Mesodermal cell (in vitro differentiated cells): Measurements from ENCODE around the gene TOM1.
A peak's percentile ranks its signal among the peaks of the same experiment; 100 is the strongest.

ENCODE experiments used
- H3K27ac ChIP-seq: 2 replicates; pipeline ENCODE4 v1.7.0; 2013; ENCODE audit warnings: mild to moderate bottlenecking, low read depth, low read length, moderate library complexity; ENCODE audit not compliant: severe bottlenecking
- H3K36me3 ChIP-seq: 2 replicates; pipeline ENCODE4 v1.7.1; 2013; ENCODE audit warnings: mild to moderate bottlenecking, low read length, moderate library complexity; ENCODE audit not compliant: control insufficient read depth, insufficient read depth
- H3K4me1 ChIP-seq: one replicate; pipeline ENCODE4 v1.7.1; 2013; ENCODE audit warnings: mild to moderate bottlenecking, low read length; ENCODE audit not compliant: insufficient read depth, control insufficient read depth, poor library complexity, severe bottlenecking
- H3K4me3 ChIP-seq: 2 replicates; pipeline ENCODE4 v1.7.0; 2013; ENCODE audit warnings: low read length, control low read depth, mild to moderate bottlenecking; ENCODE audit not compliant: insufficient read depth, poor library complexity, severe bottlenecking; ENCODE audit errors: extremely low read depth
- H3K9me3 ChIP-seq: 2 replicates; pipeline ENCODE4 v1.7.1; 2013; ENCODE audit warnings: mild to moderate bottlenecking, low read length, moderate library complexity; ENCODE audit not compliant: control insufficient read depth
- WGBS, 2 experiments: methylation state at CpG; one replicate each; pipeline ENCODE4 v1.1.5; 2013; ENCODE audit warnings: missing lambda C conversion rate in 2 of 2; ENCODE audit not compliant: insufficient coverage in 2 of 2; 5-methylcytosine and 5-hydroxymethylcytosine counted together

Gene TOM1

DNA sequence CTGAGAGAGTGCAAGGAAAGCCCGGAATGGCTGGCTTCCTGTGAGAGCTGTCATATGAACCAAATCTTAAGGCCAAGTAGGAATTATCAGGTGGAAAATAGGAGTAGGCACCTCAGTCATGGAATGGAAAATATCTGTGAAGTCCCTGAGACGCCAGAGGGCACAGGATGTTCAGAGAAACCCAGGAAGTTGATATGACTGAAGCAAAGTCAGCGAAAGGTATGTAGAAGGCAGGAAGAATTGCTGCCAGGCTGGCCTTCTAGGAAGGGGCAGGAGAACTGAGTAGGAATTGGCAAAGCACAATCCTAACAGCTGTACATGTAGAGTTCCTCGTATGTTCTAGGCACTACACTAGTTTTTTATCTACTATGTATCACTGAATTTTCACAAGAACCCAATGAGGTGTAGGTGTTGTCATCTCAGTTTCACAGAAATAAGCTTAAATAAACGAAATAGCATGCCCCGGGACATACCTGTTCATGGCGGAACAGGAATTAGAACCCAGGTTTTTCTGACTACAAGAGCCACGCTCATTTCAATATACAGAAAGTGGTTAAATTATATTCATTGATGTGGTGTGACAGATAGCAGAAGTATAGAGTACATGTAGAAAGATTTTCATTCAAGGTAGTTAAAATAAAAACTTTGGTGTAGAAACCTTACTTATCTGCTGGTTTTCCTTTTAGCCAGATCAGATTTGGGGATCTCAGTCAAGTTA lies 25.4 kb upstream of the TOM1 start:
- no peaks in the 10 kb centered on the region for H3K4me1 ChIP-seq
- H3K4me3 ChIP-seq: no peak overlapping the region
- no peak overlapping the region for H3K27ac ChIP-seq
- 94 to 100% methylated on average over 3 to 5 of the region's 8 CpGs for WGBS, 2 experiments
- no peaks in the 10 kb centered on the region for H3K9me3 ChIP-seq
- peaks cover 88% of the 10 kb centered on the region for H3K36me3 ChIP-seq

DNA sequence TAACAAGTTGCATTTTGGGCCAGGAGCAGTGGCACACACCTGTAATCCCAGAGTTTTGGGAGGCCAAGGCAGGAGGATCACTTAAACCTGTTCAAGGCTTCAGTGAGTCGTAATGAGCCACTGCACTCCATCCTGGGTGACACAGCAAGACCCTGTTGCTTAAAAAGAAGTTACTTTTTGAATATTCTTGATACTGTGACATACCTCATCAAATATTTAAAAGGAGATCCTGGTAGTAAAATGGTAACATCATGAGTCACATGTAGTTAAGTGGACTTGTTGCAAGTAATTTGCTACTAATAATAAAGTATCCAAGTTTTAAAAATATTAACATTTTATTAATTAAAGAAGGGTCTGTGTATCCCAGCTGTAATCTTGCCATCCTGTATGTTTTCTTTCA lies 24.1 kb upstream of the TOM1 start:
- Histone ChIP-seq H3K36me3 (peaks cover 82% of the 10 kb centered on the region), H3K4me1 (no peaks in the 10 kb centered on the region), H3K27ac (no peak overlapping the region), H3K4me3 (no peak overlapping the region), H3K9me3 (no peaks in the 10 kb centered on the region)
- 80% methylated on average over 1 of the region's 1 CpG; no CpG with 5 or more reads in 1 of the 2 experiments for WGBS, 2 experiments

DNA sequence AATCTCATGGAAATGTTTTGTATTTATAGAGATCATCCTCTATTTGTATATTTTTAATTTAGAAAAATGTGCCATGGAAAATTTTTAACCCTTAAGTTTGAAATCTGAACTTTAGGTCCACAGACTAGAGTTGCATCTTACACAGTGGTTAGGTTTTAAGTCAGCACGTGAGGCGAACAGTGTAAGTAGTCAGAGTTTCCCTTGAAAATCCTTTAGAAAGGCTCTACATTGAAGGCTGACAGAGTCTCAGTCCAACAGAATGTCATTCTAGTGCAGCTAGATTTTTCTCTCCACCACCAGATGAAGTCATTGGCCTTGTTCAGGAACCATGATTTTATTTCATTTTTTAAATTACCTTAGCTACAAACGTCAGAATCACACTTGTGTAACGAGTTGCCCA lies 23.7 kb upstream of the TOM1 start:
- H3K27ac ChIP-seq: no peak overlapping the region
- H3K36me3 ChIP-seq: peaks cover 80% of the 10 kb centered on the region
- H3K9me3 ChIP-seq: no peaks in the 10 kb centered on the region
- no peaks in the 10 kb centered on the region for H3K4me1 ChIP-seq
- 100% methylated on average over 3 of the region's 4 CpGs; no CpG with 5 or more reads in 1 of the 2 experiments for WGBS, 2 experiments
- no peak overlapping the region for H3K4me3 ChIP-seq

DNA sequence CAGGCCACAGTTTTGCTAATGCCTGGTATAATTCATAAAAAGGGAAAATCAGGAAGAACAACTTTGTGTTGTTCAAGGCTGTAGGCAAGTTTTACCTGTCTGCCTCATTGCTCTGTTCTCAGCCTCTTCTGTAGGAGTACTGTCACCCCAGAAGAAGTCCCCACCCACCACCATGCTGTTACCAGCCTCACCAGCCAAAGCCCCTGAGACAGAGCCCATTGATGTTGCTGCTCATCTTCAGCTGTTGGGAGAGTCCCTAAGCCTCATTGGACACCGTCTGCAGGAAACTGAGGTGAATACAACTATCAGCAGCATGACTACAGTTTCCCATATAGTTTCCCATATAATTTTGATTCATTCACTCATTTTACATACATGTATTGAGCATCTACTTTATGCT lies 11.6 kb upstream of the TOM1 start:
- Histone ChIP-seq H3K27ac (no peak overlapping the region), H3K4me1 (no peaks in the 10 kb centered on the region), H3K9me3 (no peaks in the 10 kb centered on the region), H3K36me3 (peaks cover 86% of the 10 kb centered on the region), H3K4me3 (no peak overlapping the region)
- 86 to 100% methylated on average over 1 of the region's 1 CpG for WGBS, 2 experiments

DNA sequence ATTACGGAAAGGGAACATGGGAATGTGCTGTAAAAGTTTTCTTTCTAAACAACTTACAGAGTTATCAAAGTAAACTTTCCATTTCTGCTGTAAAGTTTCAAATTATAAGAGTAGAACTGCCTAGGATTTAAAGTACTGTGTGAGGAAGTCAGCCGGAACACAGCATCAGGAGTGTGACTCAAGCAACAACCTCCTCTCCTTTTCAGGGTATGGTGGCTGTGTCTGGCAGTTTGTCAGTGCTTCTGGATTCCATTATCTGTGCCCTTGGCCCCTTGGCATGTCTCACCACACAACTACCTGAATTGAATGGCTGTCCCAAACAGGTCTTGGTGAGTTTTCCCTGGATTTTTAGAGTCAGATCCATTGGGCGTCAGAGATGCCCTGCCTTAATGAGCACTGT lies 6.9 kb upstream of the TOM1 start:
- Histone ChIP-seq H3K36me3 (peaks cover 78% of the 10 kb centered on the region), H3K27ac (no peak overlapping the region), H3K4me3 (no peak overlapping the region), H3K4me1 (no peaks in the 10 kb centered on the region), H3K9me3 (no peaks in the 10 kb centered on the region)
- WGBS, 2 experiments: 100% methylated on average over 2 of the region's 3 CpGs

DNA sequence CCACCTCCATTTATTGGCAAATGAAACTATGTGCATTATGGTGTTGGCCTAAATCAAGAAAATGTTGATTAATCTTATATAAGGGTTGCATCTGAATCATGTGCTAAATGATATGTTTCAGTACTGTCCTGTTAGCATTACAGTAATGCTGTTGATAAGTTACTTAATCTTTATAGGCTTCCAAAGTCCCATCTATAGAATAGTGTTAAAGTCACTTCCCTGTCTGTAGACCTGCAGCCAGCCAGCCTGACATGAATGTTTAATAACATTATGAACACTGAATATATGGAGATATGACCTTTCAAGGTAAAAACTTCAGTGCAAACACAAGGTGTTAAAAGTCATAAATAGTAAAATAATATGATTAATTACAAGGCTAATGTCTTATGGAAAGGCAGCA lies 3.6 kb upstream of the TOM1 start:
- Histone ChIP-seq H3K4me1 (peaks cover 5% of the 10 kb centered on the region), H3K9me3 (no peaks in the 10 kb centered on the region), H3K27ac (no peak overlapping the region), H3K36me3 (peaks cover 55% of the 10 kb centered on the region), H3K4me3 (no peak overlapping the region)

DNA sequence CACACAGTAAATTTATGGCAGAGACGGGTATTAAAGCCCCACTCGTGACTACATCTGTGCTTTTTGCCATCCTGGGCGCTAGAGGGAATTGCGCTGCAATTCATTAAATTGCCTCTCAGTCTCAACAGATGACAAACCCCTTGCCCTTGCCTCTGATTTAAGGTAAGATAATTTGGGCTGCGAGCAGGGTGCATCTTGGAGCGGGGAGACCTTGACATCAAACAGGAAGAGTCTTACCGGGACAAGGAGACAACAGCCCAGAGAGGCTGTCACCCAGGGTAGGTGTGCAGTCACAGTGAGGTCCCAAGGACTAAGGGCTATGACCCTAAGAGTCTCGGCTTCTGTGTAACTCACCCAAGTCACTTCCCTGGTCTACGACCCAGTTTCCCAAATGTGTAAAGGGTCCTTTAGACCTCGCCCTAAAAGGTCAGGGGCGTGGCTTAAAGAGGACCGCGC lies 449 bp upstream of the TOM1 start:
- peak overlapping the region; percentile 71 for H3K4me3 ChIP-seq
- H3K9me3 ChIP-seq: no peaks in the 10 kb centered on the region
- peak overlapping the region; percentile 95 for H3K27ac ChIP-seq
- 30 to 37% methylated on average over 11 of the region's 13 CpGs for WGBS, 2 experiments
- H3K36me3 ChIP-seq: peaks cover 26% of the 10 kb centered on the region
- H3K4me1 ChIP-seq: peaks cover 22% of the 10 kb centered on the region

DNA sequence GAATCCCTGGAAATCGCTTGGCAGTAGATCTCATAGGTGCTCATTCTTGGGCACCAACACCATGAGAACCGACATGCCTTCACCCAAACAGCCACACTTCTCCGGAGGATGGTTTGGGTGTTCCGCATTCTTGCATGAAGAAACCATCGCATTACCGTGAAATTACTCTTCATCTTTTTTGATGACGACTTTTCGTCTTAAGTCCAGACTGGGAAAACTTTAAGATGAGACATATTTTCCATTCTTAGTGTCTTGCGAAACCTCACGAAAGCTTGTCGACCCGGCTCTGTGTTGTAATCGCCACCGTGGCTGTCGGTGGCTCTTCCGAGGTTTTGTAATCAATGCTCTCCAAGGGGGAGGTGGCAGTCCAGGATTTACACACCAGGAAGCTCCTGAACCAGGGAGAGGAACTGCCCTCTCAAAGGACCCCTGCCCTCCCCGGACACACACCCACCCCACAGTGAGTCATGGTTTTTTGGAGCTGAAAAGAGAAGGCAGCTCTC lies 1.7 kb downstream of the TOM1 start:
- H3K9me3 ChIP-seq: no peaks in the 10 kb centered on the region
- H3K27ac ChIP-seq: peak overlapping the region; percentile 45
- H3K4me3 ChIP-seq: no peak overlapping the region
- peaks cover 25% of the 10 kb centered on the region for H3K4me1 ChIP-seq
- H3K36me3 ChIP-seq: peaks cover 10% of the 10 kb centered on the region
- 96 to 98% methylated on average over 15 to 16 of the region's 17 CpGs for WGBS, 2 experiments

DNA sequence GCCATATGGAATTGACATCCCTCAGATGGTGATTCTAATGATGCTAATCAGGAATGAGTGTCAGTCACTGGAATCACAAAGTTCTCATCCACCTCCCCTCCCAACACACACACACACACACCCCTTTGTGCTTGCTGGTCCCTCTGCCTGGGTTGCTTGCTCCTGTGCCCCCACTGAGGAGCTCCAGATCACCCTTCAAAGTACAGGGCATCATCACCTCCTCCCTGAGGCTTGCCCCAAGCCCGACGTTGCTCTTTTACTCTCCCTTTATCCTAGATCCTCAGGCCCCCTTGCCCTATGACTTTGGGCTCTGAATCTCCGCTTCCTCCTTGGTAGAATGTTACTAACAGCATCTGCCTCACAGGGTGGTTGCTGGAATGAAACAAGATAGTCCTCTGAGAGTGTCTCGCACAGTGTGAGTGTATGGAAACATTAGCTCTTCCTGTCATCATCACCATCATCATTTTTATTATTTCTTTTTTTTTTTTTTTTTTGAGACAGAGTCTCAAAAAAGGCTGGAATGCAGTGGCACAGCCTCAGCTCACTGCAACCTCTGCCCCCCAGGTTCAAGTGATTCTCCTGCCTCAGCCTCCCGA lies 3.4 kb downstream of the TOM1 start:
- WGBS, 2 experiments: 80% methylated on average over 3 of the region's 5 CpGs; no CpG with 5 or more reads in 1 of the 2 experiments
- Histone ChIP-seq H3K27ac (no peak overlapping the region), H3K4me3 (no peak overlapping the region), H3K4me1 (peaks cover 29% of the 10 kb centered on the region), H3K36me3 (no peaks in the 10 kb centered on the region), H3K9me3 (no peaks in the 10 kb centered on the region)

DNA sequence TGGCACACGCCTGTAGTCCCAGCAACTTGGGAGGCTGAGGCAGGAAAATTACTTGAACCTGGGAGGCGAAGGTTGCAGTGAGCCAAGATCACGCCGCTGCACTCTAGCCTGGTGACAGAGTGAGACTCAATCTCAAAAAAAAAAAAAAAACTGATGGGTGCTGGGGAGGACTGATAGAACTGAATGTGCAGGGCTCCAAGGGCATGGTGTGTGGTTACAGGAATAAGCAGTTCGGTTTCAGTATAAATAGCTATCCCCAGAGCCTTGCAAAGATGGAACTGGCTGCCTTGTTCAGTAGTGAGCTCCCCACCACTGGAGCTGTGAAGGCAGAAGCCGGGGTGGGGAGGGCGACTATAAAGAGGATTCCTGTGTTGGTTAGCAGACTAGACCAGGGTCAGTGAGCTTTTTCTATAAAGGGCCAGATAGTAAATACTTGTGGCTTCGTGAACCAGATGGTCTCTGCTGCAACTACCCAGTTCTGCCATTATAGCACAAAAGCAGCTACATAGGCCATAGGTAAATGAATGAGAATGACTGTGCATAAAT lies 5.9 kb downstream of the TOM1 start:
- Histone ChIP-seq H3K36me3 (no peaks in the 10 kb centered on the region), H3K4me3 (no peak overlapping the region), H3K4me1 (peaks cover 25% of the 10 kb centered on the region), H3K27ac (no peak overlapping the region), H3K9me3 (no peaks in the 10 kb centered on the region)
- WGBS, 2 experiments: 79 to 85% methylated on average over 4 to 5 of the region's 8 CpGs
